Neural cell (in vitro differentiated cells): ENCODE results near the gene TFEB.

Experiments
- EP300 ChIP-seq: fragments of 450-650 bp; conservative IDR thresholded peaks from 2 replicates; pipeline ENCODE4 v1.6.1; 2014; ENCODE audit warnings: antibody characterized with exemption, mild to moderate bottlenecking, moderate library complexity; ENCODE audit not compliant: poor library complexity, severe bottlenecking
- EZH2 ChIP-seq: fragments of 200-600, 300-800 bp; shearing (Covaris generic), sonication (generic); IDR thresholded peaks from 2 replicates; pipeline ENCODE4 v1.6.1; 2014; ENCODE audit warnings: antibody characterized with exemption, low read length, borderline replicate concordance, mild to moderate bottlenecking; ENCODE audit not compliant: insufficient read depth, poor library complexity, severe bottlenecking
- POLR2AphosphoS5 ChIP-seq: IDR thresholded peaks from 2 replicates; pipeline ENCODE4 v1.6.1; 2012
- RAD21 ChIP-seq: fragments of 450-650 bp; conservative IDR thresholded peaks from 2 replicates; pipeline ENCODE4 v1.6.1; 2014; ENCODE audit warnings: antibody characterized with exemption, mild to moderate bottlenecking, moderate library complexity
- TAF1 ChIP-seq: IDR thresholded peaks from 2 replicates; pipeline ENCODE4 v1.6.1; 2012; ENCODE audit warnings: low read depth
- TF ChIP-seq, protein P1 (sequence below): fragments of 450-650 bp; IDR thresholded peaks from 2 replicates; pipeline ENCODE4 v1.5.1; 2014; ENCODE audit warnings: antibody characterized with exemption, mild to moderate bottlenecking, moderate library complexity; ENCODE audit not compliant: poor library complexity, severe bottlenecking

DNA sequence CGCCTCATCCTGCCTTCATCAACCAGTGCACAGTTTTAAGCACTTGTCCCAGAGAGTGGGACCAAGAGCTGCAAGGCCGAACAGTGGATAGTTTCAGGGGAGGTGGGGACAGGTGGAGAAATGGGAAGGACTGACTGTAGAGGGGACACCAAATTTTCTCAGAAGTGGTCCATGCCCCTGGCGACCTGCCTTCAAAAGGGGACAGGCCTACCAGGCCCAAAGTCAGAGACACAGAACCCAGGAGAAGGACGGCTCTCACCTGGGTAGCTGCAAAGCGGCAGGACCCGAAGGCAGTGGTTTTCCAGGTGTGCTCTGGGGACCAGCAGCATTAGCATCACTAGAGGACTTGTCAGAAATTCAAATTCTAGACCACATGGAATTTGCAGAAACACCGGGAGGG lies 5.8 kb downstream of the TFEB start:
- TF ChIP-seq POLR2AphosphoS5 = no peak
- TF ChIP-seq, protein P1, sequence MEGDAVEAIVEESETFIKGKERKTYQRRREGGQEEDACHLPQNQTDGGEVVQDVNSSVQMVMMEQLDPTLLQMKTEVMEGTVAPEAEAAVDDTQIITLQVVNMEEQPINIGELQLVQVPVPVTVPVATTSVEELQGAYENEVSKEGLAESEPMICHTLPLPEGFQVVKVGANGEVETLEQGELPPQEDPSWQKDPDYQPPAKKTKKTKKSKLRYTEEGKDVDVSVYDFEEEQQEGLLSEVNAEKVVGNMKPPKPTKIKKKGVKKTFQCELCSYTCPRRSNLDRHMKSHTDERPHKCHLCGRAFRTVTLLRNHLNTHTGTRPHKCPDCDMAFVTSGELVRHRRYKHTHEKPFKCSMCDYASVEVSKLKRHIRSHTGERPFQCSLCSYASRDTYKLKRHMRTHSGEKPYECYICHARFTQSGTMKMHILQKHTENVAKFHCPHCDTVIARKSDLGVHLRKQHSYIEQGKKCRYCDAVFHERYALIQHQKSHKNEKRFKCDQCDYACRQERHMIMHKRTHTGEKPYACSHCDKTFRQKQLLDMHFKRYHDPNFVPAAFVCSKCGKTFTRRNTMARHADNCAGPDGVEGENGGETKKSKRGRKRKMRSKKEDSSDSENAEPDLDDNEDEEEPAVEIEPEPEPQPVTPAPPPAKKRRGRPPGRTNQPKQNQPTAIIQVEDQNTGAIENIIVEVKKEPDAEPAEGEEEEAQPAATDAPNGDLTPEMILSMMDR = no peak
- TF ChIP-seq EZH2 = no peak
- no peak for TF ChIP-seq TAF1
- no peak for TF ChIP-seq EP300
- TF ChIP-seq RAD21 = no peak
